K562 (cell line): ENCODE results near the gene LILRB3. TPM values are rescaled to one million over a fixed set of nuclear protein-coding genes. Genes with fewer than 3 reads are reported as not detected.

ENCODE experiments used
- ARHGAP35 ChIP-seq: fragments of 450-650 bp; IDR thresholded peaks from 2 replicates; pipeline ENCODE4 v1.6.1; 2018; ENCODE audit not compliant: partially characterized antibody
- KLF10 ChIP-seq: fragments of 250-450 bp; sonication (Bioruptor Pico); IDR thresholded peaks from 2 replicates; pipeline ENCODE4 v1.6.1; 2021; ENCODE audit warnings: matching md5 sums
- TAF15 ChIP-seq: fragments of 200-400 bp; formaldehyde crosslinking; IDR thresholded peaks from 2 replicates; pipeline ENCODE4 v1.6.1; 2017; ENCODE audit warnings: mild to moderate bottlenecking, low read depth, low read length, moderate library complexity
- ZMIZ1 ChIP-seq, 2 experiments: fragments of 150-350 bp in 1 of 2; IDR thresholded peaks; 2 replicates each; pipeline ENCODE4 v1.6.1; 2012 to 2016; ENCODE audit warnings: low read depth in 2 of 2, low read length in 2 of 2, mild to moderate bottlenecking in 1 of 2, moderate library complexity in 1 of 2
- ZNF695 ChIP-seq: fragments of 450-650 bp; formaldehyde crosslinking; IDR thresholded peaks from 2 replicates; pipeline ENCODE4 v1.4.0; 2020; ENCODE audit warnings: mild to moderate bottlenecking, moderate library complexity
- polyA plus RNA-seq, 8 experiments: library from polyadenylated mRNA; depleted of rRNA in 4 of 8; stranded (reverse) in 5 of 8; unstranded in 3 of 8; fragments of >200 nt; fragmentation: Nextera tagmentation in 2 of 8; fragmentation: Illumina TruSeq in 1 of 8; extraction: Ambion mirVana in 2 of 8; extraction: Trizol in 1 of 8; gene quantifications; 2 replicates each; pipeline versions ENCODE4 v1.2.1 to v1.2.3, GENCODE V29; 2011 to 2014; ENCODE audit warnings: inconsistent platforms in 1 of 8, missing spikeins in 1 of 8
- total RNA-seq, 7 experiments: library from RNA; depleted of rRNA in 6 of 7; stranded (reverse); fragments of >200 nt in 6 of 7; fragmentation: Illumina TruSeq in 2 of 7; extraction: Trizol in 2 of 7; gene quantifications; 2 replicates each; pipeline versions ENCODE4 v1.2.1 to v1.2.3, GENCODE V29; 2011 to 2021; ENCODE audit warnings: low replicate concordance in 1 of 7
- TF ChIP-seq, protein P1 (sequence below): sonication (generic); formaldehyde crosslinking; IDR thresholded peaks from 2 replicates; pipeline ENCODE4 v1.8.0; 2022; ENCODE audit warnings: mild to moderate bottlenecking, missing genetic modification reagents

The LILRB3 gene
- total and polyA plus RNA-seq, 9 of the 15 experiments (the other 6 are each of a cell fraction or from before 2014, with no cell fraction given): 0.01 to 0.09 TPM; not detected in 7

DNA sequence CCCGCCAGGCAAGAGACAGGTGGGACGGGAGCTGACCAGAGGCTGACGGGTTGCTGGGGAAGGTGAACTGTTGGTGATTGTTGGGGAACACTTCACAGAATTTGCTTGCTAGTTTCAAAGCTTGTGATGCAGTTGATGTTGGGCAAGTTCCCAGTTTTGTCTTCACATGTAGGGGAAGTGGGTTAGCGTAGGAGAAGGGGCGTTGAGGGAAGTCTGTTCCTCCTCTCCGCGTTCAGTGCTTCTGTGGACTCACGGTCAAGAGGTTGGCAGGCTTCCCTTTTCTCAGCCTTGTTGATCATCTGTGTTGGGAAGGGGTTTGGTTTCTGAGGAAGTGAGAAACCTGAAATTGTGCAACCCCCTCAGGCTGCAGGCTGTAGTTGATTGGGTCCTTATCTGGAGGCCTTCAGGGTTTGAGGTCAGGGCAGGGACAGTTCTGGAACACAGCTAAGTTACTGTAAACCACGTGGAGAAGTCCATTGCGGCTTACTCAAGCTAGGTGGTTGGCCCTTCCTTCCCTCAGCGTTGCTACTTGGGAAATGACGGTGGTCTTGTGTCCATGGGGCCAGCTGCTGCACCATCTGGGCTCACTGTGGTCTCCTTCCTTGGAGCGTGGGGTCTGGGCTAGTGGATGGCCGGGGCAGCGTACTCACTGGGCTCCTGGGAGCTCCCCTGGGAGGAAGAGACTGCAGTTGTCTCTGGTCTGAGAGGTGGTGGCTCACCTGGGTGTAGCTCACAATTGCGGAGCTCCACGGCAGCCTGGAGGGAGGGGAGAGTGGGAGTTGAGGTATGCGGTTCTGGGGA is 14.6 kb downstream of the LILRB3 start (continued):
- TF ChIP-seq ARHGAP35 (no peak), KLF10 (CRISPR knock-in tag) (peak; percentile 12; the same call in 1 of the 2 replicates), TAF15 (0 out of 2 replicates have a peak, but pooled peaks have one; percentile 87), ZNF695 (CRISPR knock-in tag) (peak; percentile 58; the same call in 1 of the 2 replicates), ZMIZ1 (IDR thresholded peaks at IDR 0.05; ENCODE audit: low read depth in 2 of 2, low read length in 2 of 2) (peak in 1 of 2 experiments; percentile 84; a peak in 2 of 4 replicates)
- TF ChIP-seq, protein P1, sequence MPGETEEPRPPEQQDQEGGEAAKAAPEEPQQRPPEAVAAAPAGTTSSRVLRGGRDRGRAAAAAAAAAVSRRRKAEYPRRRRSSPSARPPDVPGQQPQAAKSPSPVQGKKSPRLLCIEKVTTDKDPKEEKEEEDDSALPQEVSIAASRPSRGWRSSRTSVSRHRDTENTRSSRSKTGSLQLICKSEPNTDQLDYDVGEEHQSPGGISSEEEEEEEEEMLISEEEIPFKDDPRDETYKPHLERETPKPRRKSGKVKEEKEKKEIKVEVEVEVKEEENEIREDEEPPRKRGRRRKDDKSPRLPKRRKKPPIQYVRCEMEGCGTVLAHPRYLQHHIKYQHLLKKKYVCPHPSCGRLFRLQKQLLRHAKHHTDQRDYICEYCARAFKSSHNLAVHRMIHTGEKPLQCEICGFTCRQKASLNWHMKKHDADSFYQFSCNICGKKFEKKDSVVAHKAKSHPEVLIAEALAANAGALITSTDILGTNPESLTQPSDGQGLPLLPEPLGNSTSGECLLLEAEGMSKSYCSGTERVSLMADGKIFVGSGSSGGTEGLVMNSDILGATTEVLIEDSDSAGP: no peak
